GM12878 (cell line): ENCODE data around the gene TMEM33. TPM values are rescaled to one million over a fixed set of nuclear protein-coding genes. Genes with fewer than 3 reads are reported as not detected.

Source experiments
- ATF7 ChIP-seq: fragments of 450-650 bp; IDR thresholded peaks from 2 replicates; pipeline ENCODE4 v1.6.1; 2016; ENCODE audit warnings: low read depth, mild to moderate bottlenecking
- CBFB ChIP-seq: IDR thresholded peaks from 2 replicates; pipeline ENCODE4 v1.6.1; 2016; ENCODE audit warnings: antibody characterized with exemption, low read depth
- CBX3 ChIP-seq: fragments of 200-600 bp; sonication (generic); IDR thresholded peaks from 2 replicates; pipeline ENCODE4 v1.6.1; 2016; ENCODE audit warnings: low read depth, borderline replicate concordance
- CHD4 ChIP-seq: fragments of 200-600 bp; sonication (generic); IDR thresholded peaks from 2 replicates; pipeline ENCODE4 v1.6.1; 2016; ENCODE audit warnings: mild to moderate bottlenecking
- E2F4 ChIP-seq: IDR thresholded peaks from 2 replicates; pipeline ENCODE4 v1.6.1; 2012; ENCODE audit warnings: low read depth, low read length, improper control_type of control experiment
- ELK1 ChIP-seq: IDR thresholded peaks from 2 replicates; pipeline ENCODE4 v1.6.1; 2012; ENCODE audit warnings: low read depth, low read length, improper control_type of control experiment
- FOS ChIP-seq: IDR thresholded peaks from 3 replicates; pipeline ENCODE4 v1.6.1; 2011; ENCODE audit warnings: borderline replicate concordance; ENCODE audit not compliant: insufficient read length; ENCODE audit errors: extremely low read depth
- GABPA ChIP-seq: IDR thresholded peaks from 2 replicates; pipeline ENCODE4 v1.6.1; 2014; ENCODE audit warnings: antibody characterized with exemption, low read depth, mild to moderate bottlenecking, inconsistent platforms
- LARP7 ChIP-seq: fragments of 450-650 bp; IDR thresholded peaks from 2 replicates; pipeline ENCODE4 v1.6.1; 2017; ENCODE audit warnings: mild to moderate bottlenecking
- PAX5 ChIP-seq: IDR thresholded peaks from 2 replicates; pipeline ENCODE4 v1.6.1; 2011; ENCODE audit warnings: low read depth, low read length, borderline replicate concordance
- PAX8 ChIP-seq: fragments of 450-650 bp; IDR thresholded peaks from 2 replicates; pipeline ENCODE4 v1.6.1; 2017; ENCODE audit warnings: mild to moderate bottlenecking, moderate library complexity
- PKNOX1 ChIP-seq: fragments of 450-650 bp; IDR thresholded peaks from 2 replicates; pipeline ENCODE4 v1.6.1; 2016; ENCODE audit warnings: mild to moderate bottlenecking
- PML ChIP-seq: IDR thresholded peaks from 2 replicates; pipeline ENCODE4 v1.6.1; 2012; ENCODE audit warnings: low read length, inconsistent platforms
- RELA ChIP-seq: fragments of 450-650 bp; IDR thresholded peaks from 2 replicates; pipeline ENCODE4 v1.8.0; 2014; ENCODE audit warnings: borderline replicate concordance; ENCODE audit not compliant: partially characterized antibody
- SKIL ChIP-seq: fragments of 450-650 bp; IDR thresholded peaks from 2 replicates; pipeline ENCODE4 v1.6.1; 2017; ENCODE audit warnings: mild to moderate bottlenecking, low read depth, inconsistent platforms; ENCODE audit not compliant: poor library complexity, severe bottlenecking
- SPI1 ChIP-seq: IDR thresholded peaks from 2 replicates; pipeline ENCODE4 v1.6.1; 2011; ENCODE audit warnings: low read depth, mild to moderate bottlenecking, low read length, moderate library complexity, borderline replicate concordance; ENCODE audit not compliant: insufficient read depth
- STAT1 ChIP-seq: fragments of 450-650 bp; conservative IDR thresholded peaks from 2 replicates; pipeline ENCODE4 v1.6.1; 2014; ENCODE audit warnings: antibody characterized with exemption, mild to moderate bottlenecking
- YY1 ChIP-seq: IDR thresholded peaks from 2 replicates; pipeline ENCODE4 v1.6.1; 2011; ENCODE audit warnings: low read depth, mild to moderate bottlenecking, low read length
- ZZZ3 ChIP-seq: IDR thresholded peaks from 2 replicates; pipeline ENCODE4 v1.6.1; 2011; ENCODE audit warnings: low read depth; ENCODE audit not compliant: control insufficient read depth, insufficient read length
- polyA plus RNA-seq, 11 experiments: library from polyadenylated mRNA; depleted of rRNA in 4 of 11; unstranded in 6 of 11; stranded (reverse) in 5 of 11; fragments of >200 nt; fragmentation: Nextera tagmentation in 4 of 11; fragmentation: Illumina TruSeq in 1 of 11; extraction: Ambion mirVana in 4 of 11; extraction: Trizol in 1 of 11; gene quantifications; 1 replicate in 1 of 11; 2 replicates in 10 of 11; pipeline versions ENCODE4 v1.2.1 to v1.2.3, GENCODE V29; 2011 to 2016; ENCODE audit warnings: inconsistent platforms in 2 of 11, missing spikeins in 2 of 11, low read depth in 1 of 11
- total RNA-seq, 4 experiments: library from RNA; depleted of rRNA in 3 of 4; stranded (reverse); fragments of >200 nt in 3 of 4; fragmentation: Illumina TruSeq in 1 of 4; extraction: Trizol in 1 of 4; gene quantifications; 2 replicates each; pipeline versions ENCODE4 v1.2.1 to v1.2.3, GENCODE V29; 2013 to 2021
- TF ChIP-seq, protein P1 (sequence below): fragments of 450-650 bp; IDR thresholded peaks from 2 replicates; pipeline ENCODE4 v1.6.1; 2018; ENCODE audit warnings: borderline replicate concordance, mild to moderate bottlenecking; ENCODE audit not compliant: partially characterized antibody
- TF ChIP-seq, protein P2 (sequence below): fragments of 450-650 bp; IDR thresholded peaks from 2 replicates; pipeline ENCODE4 v1.6.1; 2017; ENCODE audit warnings: low read depth, mild to moderate bottlenecking, moderate library complexity

Gene TMEM33
- total and polyA plus RNA-seq, 10 of the 15 experiments (the other 5 are each of a cell fraction or from before 2014, with no cell fraction given) = 7.9 to 60.2 (median 33.4) TPM

DNA sequence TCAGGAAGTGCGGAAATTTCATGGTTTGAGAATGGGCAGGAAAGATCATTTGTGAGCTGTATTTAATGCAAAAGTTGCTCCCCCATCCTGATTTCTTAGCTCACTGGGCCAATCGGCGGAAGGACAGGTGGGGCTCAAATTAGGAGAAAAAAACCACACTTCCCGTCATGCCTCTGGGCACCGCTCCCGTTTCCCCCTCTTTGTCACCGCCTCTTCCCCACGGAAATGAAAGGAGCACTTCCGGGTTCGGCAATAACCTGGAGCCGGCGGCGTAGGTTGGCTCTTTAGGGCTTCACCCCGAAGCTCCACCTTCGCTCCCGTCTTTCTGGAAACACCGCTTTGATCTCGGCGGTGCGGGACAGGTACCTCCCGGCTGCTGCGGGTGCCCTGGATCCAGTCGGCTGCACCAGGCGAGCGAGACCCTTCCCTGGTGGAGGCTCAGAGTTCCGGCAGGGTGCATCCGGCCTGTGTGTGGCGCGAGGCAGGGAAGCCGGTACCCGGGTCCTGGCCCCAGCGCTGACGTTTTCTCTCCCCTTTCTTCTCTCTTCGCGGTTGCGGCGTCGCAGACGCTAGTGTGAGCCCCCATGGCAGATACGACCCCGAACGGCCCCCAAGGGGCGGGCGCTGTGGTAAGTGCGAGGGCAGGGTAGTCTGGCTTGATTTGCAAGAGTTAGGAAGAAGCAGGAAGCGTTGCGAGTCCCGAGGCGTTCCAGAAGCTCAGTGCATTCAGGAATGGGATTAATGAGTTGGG lies at the start of gene TMEM33 (continued):
- TF ChIP-seq, protein P1, sequence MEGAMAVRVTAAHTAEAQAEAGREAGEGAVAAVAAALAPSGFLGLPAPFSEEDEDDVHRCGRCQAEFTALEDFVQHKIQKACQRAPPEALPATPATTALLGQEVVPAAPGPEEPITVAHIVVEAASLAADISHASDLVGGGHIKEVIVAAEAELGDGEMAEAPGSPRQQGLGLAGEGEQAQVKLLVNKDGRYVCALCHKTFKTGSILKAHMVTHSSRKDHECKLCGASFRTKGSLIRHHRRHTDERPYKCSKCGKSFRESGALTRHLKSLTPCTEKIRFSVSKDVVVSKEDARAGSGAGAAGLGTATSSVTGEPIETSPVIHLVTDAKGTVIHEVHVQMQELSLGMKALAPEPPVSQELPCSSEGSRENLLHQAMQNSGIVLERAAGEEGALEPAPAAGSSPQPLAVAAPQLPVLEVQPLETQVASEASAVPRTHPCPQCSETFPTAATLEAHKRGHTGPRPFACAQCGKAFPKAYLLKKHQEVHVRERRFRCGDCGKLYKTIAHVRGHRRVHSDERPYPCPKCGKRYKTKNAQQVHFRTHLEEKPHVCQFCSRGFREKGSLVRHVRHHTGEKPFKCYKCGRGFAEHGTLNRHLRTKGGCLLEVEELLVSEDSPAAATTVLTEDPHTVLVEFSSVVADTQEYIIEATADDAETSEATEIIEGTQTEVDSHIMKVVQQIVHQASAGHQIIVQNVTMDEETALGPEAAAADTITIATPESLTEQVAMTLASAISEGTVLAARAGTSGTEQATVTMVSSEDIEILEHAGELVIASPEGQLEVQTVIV = peak; percentile 60
- TF ChIP-seq PKNOX1 (peak; percentile 62), ZZZ3 (no peak), YY1 (no peak), LARP7 (0 out of 2 replicates have a peak, but pooled peaks have one; percentile 50), FOS (no peak), SPI1 (peak; percentile 62), ELK1 (no peak), GABPA (peak; percentile 100), PAX8 (no peak), SKIL (peak; percentile 16), CHD4 (no peak), CBFB (no peak), CBX3 (no peak), STAT1 (no peak), RELA (peak; percentile 56), ATF7 (peak; percentile 26; the same call in 1 of the 2 replicates), E2F4 (no peak), PML (peak; percentile 60; the same call in 1 of the 2 replicates), PAX5 (no peak)
- TF ChIP-seq, protein P2, sequence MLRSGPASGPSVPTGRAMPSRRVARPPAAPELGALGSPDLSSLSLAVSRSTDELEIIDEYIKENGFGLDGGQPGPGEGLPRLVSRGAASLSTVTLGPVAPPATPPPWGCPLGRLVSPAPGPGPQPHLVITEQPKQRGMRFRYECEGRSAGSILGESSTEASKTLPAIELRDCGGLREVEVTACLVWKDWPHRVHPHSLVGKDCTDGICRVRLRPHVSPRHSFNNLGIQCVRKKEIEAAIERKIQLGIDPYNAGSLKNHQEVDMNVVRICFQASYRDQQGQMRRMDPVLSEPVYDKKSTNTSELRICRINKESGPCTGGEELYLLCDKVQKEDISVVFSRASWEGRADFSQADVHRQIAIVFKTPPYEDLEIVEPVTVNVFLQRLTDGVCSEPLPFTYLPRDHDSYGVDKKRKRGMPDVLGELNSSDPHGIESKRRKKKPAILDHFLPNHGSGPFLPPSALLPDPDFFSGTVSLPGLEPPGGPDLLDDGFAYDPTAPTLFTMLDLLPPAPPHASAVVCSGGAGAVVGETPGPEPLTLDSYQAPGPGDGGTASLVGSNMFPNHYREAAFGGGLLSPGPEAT = peak; percentile 86
